ENCODE data around the gene PLA2G3.
"Not testable (repeated sequence)": the region's sequence is repeated elsewhere in the genome, so short reads cannot be mapped to it uniquely, and the experiment has no call there.

PLA2G3 gene

GRCh38 chr22:31139866-31140716, at the start of gene PLA2G3:
Gene PLA2G3 (minus strand): TSS chr22:31140508. CDS start chr22:31140354, 154 bp downstream.
- in situ Hi-C loops (cut with HindIII; ENCODE audit: low sequenced_read_pairs), result no loop called here

- in situ Hi-C loops (cut with HindIII; ENCODE audit: low sequenced_read_pairs), result loop anchor here (25.0 kb wide), 1 partner anchor 100 kb away; the partner anchor contains the start of gene PIK3IP1
These were observed 47.3 kb upstream of the PLA2G3 start for GRCh38 chr22:31187627-31188026.

GRCh38 chr22:31185056-31185455, 44.7 kb upstream of the PLA2G3 start:
- in situ Hi-C loops (cut with HindIII; ENCODE audit: low sequenced_read_pairs), result loop anchor here (25.0 kb wide), 1 partner anchor 102 kb away; the partner anchor contains the start of gene PIK3IP1

- in situ Hi-C loops (cut with HindIII; ENCODE audit: low sequenced_read_pairs), result loop anchor here (25.0 kb wide), 1 partner anchor 103 kb away; the partner anchor contains the start of gene PIK3IP1
These were observed 43.7 kb upstream of the PLA2G3 start for GRCh38 chr22:31184015-31184414.

- in situ Hi-C loops (cut with HindIII; ENCODE audit: low sequenced_read_pairs), result loop anchor here (25.0 kb wide), 1 partner anchor 108 kb away; the partner anchor contains the start of gene PIK3IP1
These were observed 39.0 kb upstream of the PLA2G3 start for GRCh38 chr22:31179345-31179744.

- in situ Hi-C loops (cut with HindIII; ENCODE audit: low sequenced_read_pairs), result loop anchor here (25.0 kb wide), 1 partner anchor 108 kb away; the partner anchor contains the start of gene PIK3IP1
These were observed 38.6 kb upstream of the PLA2G3 start for GRCh38 chr22:31178859-31179258.

GRCh38 chr22:31177420-31178162, 37.3 kb upstream of the PLA2G3 start:
- in situ Hi-C loops (cut with HindIII; ENCODE audit: low sequenced_read_pairs), result loop anchor here (25.0 kb wide), 1 partner anchor 110 kb away; the partner anchor contains the start of gene PIK3IP1

GRCh38 chr22:31176923-31177322, 36.6 kb upstream of the PLA2G3 start:
- in situ Hi-C loops (cut with HindIII; ENCODE audit: low sequenced_read_pairs), result loop anchor here (25.0 kb wide), 1 partner anchor 110 kb away; the partner anchor contains the start of gene PIK3IP1

GRCh38 chr22:31173386-31174145, 33.3 kb upstream of the PLA2G3 start:
- in situ Hi-C loops (cut with HindIII; ENCODE audit: low sequenced_read_pairs), result no loop called here

- in situ Hi-C loops (cut with HindIII; ENCODE audit: low sequenced_read_pairs), result not testable (repeated sequence)
These were observed 31.4 kb upstream of the PLA2G3 start for GRCh38 chr22:31171734-31172133.

GRCh38 chr22:31170971-31171370, 30.7 kb upstream of the PLA2G3 start:
- in situ Hi-C loops (cut with HindIII; ENCODE audit: low sequenced_read_pairs), result no loop called here

GRCh38 chr22:31162015-31162765, 21.9 kb upstream of the PLA2G3 start:
- in situ Hi-C loops (cut with HindIII; ENCODE audit: low sequenced_read_pairs), result no loop called here

- in situ Hi-C loops (cut with HindIII; ENCODE audit: low sequenced_read_pairs), result no loop called here
These were observed 21.1 kb upstream of the PLA2G3 start for GRCh38 chr22:31161386-31161785.

- in situ Hi-C loops (cut with HindIII; ENCODE audit: low sequenced_read_pairs), result no loop called here
These were observed 20.1 kb upstream of the PLA2G3 start for GRCh38 chr22:31160328-31160978.

- in situ Hi-C loops (cut with HindIII; ENCODE audit: low sequenced_read_pairs), result no loop called here
These were observed 15.1 kb upstream of the PLA2G3 start for GRCh38 chr22:31155422-31155821.

- in situ Hi-C loops (cut with HindIII; ENCODE audit: low sequenced_read_pairs), result no loop called here
These were observed 14.7 kb upstream of the PLA2G3 start for GRCh38 chr22:31154975-31155374.

GRCh38 chr22:31153357-31153756, 13.0 kb upstream of the PLA2G3 start:
- in situ Hi-C loops (cut with HindIII; ENCODE audit: low sequenced_read_pairs), result no loop called here

- in situ Hi-C loops (cut with HindIII; ENCODE audit: low sequenced_read_pairs), result no loop called here
These were observed 11.6 kb upstream of the PLA2G3 start for GRCh38 chr22:31151872-31152271.

- in situ Hi-C loops (cut with HindIII; ENCODE audit: low sequenced_read_pairs), result no loop called here
These were observed 10.3 kb upstream of the PLA2G3 start for GRCh38 chr22:31150615-31151014.

Data from DLD1 (cell line).